RWPE2 (cell line): ENCODE data around the gene TMEM225.

Experiments
- ATAC-seq: fragments of 200-7000 bp; cut with Tn5 transposase; 3 replicates; pipeline ENCODE4 v1.9.1; 2021; ENCODE audit warnings: low read depth
- DNase-seq: peaks from one replicate; pipeline ENCODE4 v3.0.0-alpha.2; 2020; ENCODE audit warnings: low spot score
- H3K27ac ChIP-seq: fragments of 450-650 bp; 2 replicates; pipeline ENCODE4 v1.5.1; 2017; ENCODE audit warnings: mild to moderate bottlenecking; ENCODE audit not compliant: poor library complexity, severe bottlenecking
- H3K27me3 ChIP-seq: fragments of 250-450 bp; sonication (Bioruptor Pico); 2 replicates; pipeline ENCODE4 v1.5.1; 2021; ENCODE audit warnings: mild to moderate bottlenecking, moderate library complexity; ENCODE audit not compliant: insufficient read depth, poor library complexity, severe bottlenecking
- H3K36me3 ChIP-seq: fragments of 250-450 bp; sonication (Bioruptor Pico); 2 replicates; pipeline ENCODE4 v1.5.1; 2020; ENCODE audit warnings: low read depth, mild to moderate bottlenecking, moderate library complexity
- H3K4me1 ChIP-seq: fragments of 250-450 bp; sonication (Bioruptor Pico); 2 replicates; pipeline ENCODE4 v1.5.1; 2021; ENCODE audit warnings: mild to moderate bottlenecking, moderate library complexity; ENCODE audit not compliant: insufficient read depth, poor library complexity, severe bottlenecking
- H3K4me3 ChIP-seq: fragments of 250-450 bp; sonication (Bioruptor Pico); 2 replicates; pipeline ENCODE4 v1.5.1; 2021; ENCODE audit warnings: mild to moderate bottlenecking, moderate library complexity; ENCODE audit not compliant: severe bottlenecking
- H3K9me3 ChIP-seq: fragments of 250-450 bp; sonication (Bioruptor Pico); 2 replicates; pipeline ENCODE4 v1.5.1; 2021; ENCODE audit warnings: mild to moderate bottlenecking, moderate library complexity; ENCODE audit not compliant: severe bottlenecking
- CTCF ChIP-seq: fragments of 450-650 bp; IDR thresholded peaks from one replicate; pipeline ENCODE4 v1.5.1; 2017; ENCODE audit warnings: mild to moderate bottlenecking, moderate library complexity; ENCODE audit not compliant: poor library complexity, severe bottlenecking

TMEM225 gene

GRCh38 chr11:123838199-123838598, 47.3 kb downstream of the TMEM225 start:
- H3K4me3 ChIP-seq: no peak overlapping the region
- TF ChIP-seq CTCF: no peak
- H3K9me3 ChIP-seq: no peaks in the 10 kb centered on the region
- H3K36me3 ChIP-seq: no peaks in the 10 kb centered on the region
- no peak for DNase-seq
- no peak for ATAC-seq
- no peak overlapping the region for H3K27ac ChIP-seq
- no peaks in the 10 kb centered on the region for H3K4me1 ChIP-seq
- H3K27me3 ChIP-seq: no peaks in the 10 kb centered on the region

GRCh38 chr11:123833095-123833494, 52.4 kb downstream of the TMEM225 start:
- no peaks in the 10 kb centered on the region for H3K36me3 ChIP-seq
- H3K4me3 ChIP-seq: no peak overlapping the region
- H3K4me1 ChIP-seq: no peaks in the 10 kb centered on the region
- H3K27ac ChIP-seq: no peak overlapping the region
- ATAC-seq (peak; percentile 85), DNase-seq (no peak)
- H3K9me3 ChIP-seq: no peaks in the 10 kb centered on the region
- TF ChIP-seq CTCF: no peak
- H3K27me3 ChIP-seq: no peaks in the 10 kb centered on the region
